ENCODE data around the gene CYP19A1. TPM values are rescaled to one million over a fixed set of nuclear protein-coding genes. Genes with fewer than 3 reads are reported as not detected.

CYP19A1 gene
- total RNA-seq, 1 experiment from 2014 or later = not detected

GRCh38 chr15:51369451-51369761 is 31.0 kb upstream of the CYP19A1 start:
- Histone ChIP-seq H3K4me3 (ENCODE audit: low read depth in 2 of 2, low read length in 2 of 2) (no peak overlapping the region), H3K9me3 (ENCODE audit: control insufficient read depth, insufficient read depth, low read depth, low read length) (no peaks in the 10 kb centered on the region), H3K36me3 (ENCODE audit: control insufficient read depth, insufficient read depth, low read length) (no peaks in the 10 kb centered on the region), H3K27ac (ENCODE audit: low read length) (no peak overlapping the region), H3K4me1 (ENCODE audit: control insufficient read depth, insufficient read depth, low read length) (no peaks in the 10 kb centered on the region), H3K27me3 (ENCODE audit: control insufficient read depth, insufficient read depth, low read length) (no peaks in the 10 kb centered on the region; the same call in 1 of the 2 replicates)
- BruUV-seq (replicated peaks) = no TSS peak
- TF ChIP-seq CTCF (IDR thresholded peaks at IDR 0.05) (no peak), SIN3A (IDR thresholded peaks at IDR 0.05; ENCODE audit: borderline replicate concordance, insufficient read depth, low read depth, low read length) (no peak), POLR2AphosphoS5 (IDR thresholded peaks at IDR 0.05; ENCODE audit: low read depth, low read length) (no peak), TCF7L2 (IDR thresholded peaks at IDR 0.05; ENCODE audit: low read depth, low read length) (no peak), REST (IDR thresholded peaks at IDR 0.05; ENCODE audit: insufficient read depth in 1 of 2, low read depth in 2 of 2, low read length in 1 of 2) (no peak)
- in situ Hi-C loops (cut with HindIII; ENCODE audit: low pct_unique_long_range_greater_than_20kb, low sequenced_read_pairs) = no loop called here
- POLR2A ChIA-PET = no interaction called here
- CTCF ChIA-PET = interaction anchor here (0.9 kb wide), 1 partner anchor 206 kb away, joined by 4 read pairs; no protein-coding TSS in a partner anchor
- DNase-seq (ENCODE audit: low read depth, low spot score) (no peak), ATAC-seq (no peak)
- intact Hi-C loops (cut with micrococcal nuclease; ENCODE audit: unreplicated experiment) = no loop called here

DNA sequence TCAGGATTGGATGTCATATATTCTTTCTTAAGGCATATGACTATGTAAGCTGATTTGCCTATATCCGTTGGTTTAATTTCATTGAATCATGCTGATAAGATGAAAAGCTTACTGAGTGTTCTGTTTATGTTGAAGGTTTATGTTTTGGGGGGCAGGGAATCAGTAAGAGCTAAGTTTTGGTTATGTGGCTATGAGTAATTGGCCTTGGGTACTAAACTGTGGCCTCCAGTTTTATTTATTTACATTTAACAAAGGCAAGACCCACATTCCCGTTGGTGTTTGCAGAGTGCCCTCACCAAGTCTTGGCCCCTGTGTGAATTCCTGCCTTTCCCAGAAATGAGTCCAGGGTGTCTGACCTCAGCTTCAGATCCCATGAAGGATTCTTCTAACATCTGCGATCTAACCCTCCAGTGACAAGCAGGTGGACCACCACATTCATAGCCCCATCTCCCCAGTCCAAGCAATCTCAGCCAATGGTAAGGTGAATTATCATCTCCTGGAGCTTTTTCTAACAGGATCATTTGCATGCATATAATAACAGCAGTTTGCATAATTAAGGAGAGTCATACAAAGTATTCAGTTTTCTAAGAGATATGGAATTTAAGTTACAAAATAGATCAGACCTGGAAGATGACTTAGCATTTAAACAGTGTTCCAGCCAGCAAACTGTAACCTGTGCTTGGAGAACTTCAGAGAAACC is 30.5 kb upstream of the CYP19A1 start:
- no TSS peak for BruUV-seq (replicated peaks)
- no peaks in the 10 kb centered on the region for H3K36me3 ChIP-seq (ENCODE audit: control insufficient read depth, insufficient read depth, low read length)
- in situ Hi-C loops (cut with HindIII; ENCODE audit: low pct_unique_long_range_greater_than_20kb, low sequenced_read_pairs) = no loop called here
- TF ChIP-seq TCF7L2 (IDR thresholded peaks at IDR 0.05; ENCODE audit: low read depth, low read length) (no peak), CTCF (IDR thresholded peaks at IDR 0.05) (no peak), SIN3A (IDR thresholded peaks at IDR 0.05; ENCODE audit: borderline replicate concordance, insufficient read depth, low read depth, low read length) (no peak), POLR2AphosphoS5 (IDR thresholded peaks at IDR 0.05; ENCODE audit: low read depth, low read length) (no peak), REST (IDR thresholded peaks at IDR 0.05; ENCODE audit: insufficient read depth in 1 of 2, low read depth in 2 of 2, low read length in 1 of 2) (no peak)
- no peak overlapping the region for H3K4me3 ChIP-seq (ENCODE audit: low read depth in 2 of 2, low read length in 2 of 2)
- H3K27me3 ChIP-seq (ENCODE audit: control insufficient read depth, insufficient read depth, low read length) = no peaks in the 10 kb centered on the region; the same call in 1 of the 2 replicates
- ChIA-PET POLR2A (no interaction called here), CTCF (interaction anchor here (0.6 to 0.9 kb wide), 2 partner anchors 30 to 206 kb away, joined by 3 to 4 read pairs; no protein-coding TSS in a partner anchor)
- intact Hi-C loops (cut with micrococcal nuclease; ENCODE audit: unreplicated experiment) = no loop called here
- H3K9me3 ChIP-seq (ENCODE audit: control insufficient read depth, insufficient read depth, low read depth, low read length) = no peaks in the 10 kb centered on the region
- ATAC-seq (peak; percentile 44; the same call in 1 of the 2 replicates), DNase-seq (ENCODE audit: low read depth, low spot score) (peak; percentile 22)
- H3K27ac ChIP-seq (ENCODE audit: low read length) = no peak overlapping the region
- H3K4me1 ChIP-seq (ENCODE audit: control insufficient read depth, insufficient read depth, low read length) = no peaks in the 10 kb centered on the region
